ENCODE measurements around the gene GIPR.
"Not testable (repeated sequence)": the region's sequence is repeated elsewhere in the genome, so short reads cannot be mapped to it uniquely, and the experiment has no call there.

GIPR gene

GRCh38 chr19:45692187-45693105 lies 24.4 kb downstream of the GIPR start, which contains the start of gene QPCTL:
TSS of gene QPCTL (plus strand) at chr19:45692666. CDS start at chr19:45692704, 38 bp downstream.
- DNase-seq = peak; percentile 100

GRCh38 chr19:45693106-45693788 lies 25.2 kb downstream of the GIPR start:
- DNase-seq = peak; percentile 62

GRCh38 chr19:45701676-45702075 lies 33.7 kb downstream of the GIPR start:
- no peak for DNase-seq

- no peak for DNase-seq
Measured at GRCh38 chr19:45705115-45705514, 37.1 kb downstream of the GIPR start.

- DNase-seq = no peak
Measured at GRCh38 chr19:45705710-45706415, 37.8 kb downstream of the GIPR start.

GRCh38 chr19:45710356-45711130 lies 42.5 kb downstream of the GIPR start:
- DNase-seq = no peak

GRCh38 chr19:45711851-45712698 lies 44.1 kb downstream of the GIPR start:
- no peak for DNase-seq

GRCh38 chr19:45712699-45713067 lies 44.7 kb downstream of the GIPR start:
- no peak for DNase-seq

- DNase-seq = no peak
Measured at GRCh38 chr19:45713141-45713540, 45.1 kb downstream of the GIPR start.

- DNase-seq = no peak
Measured at GRCh38 chr19:45715139-45715538, 47.1 kb downstream of the GIPR start.

GRCh38 chr19:45716359-45717130 lies 48.5 kb downstream of the GIPR start:
- peak; percentile 13 for DNase-seq

- DNase-seq = peak; percentile 99
Measured at GRCh38 chr19:45717131-45717982, 49.3 kb downstream of the GIPR start.

GRCh38 chr19:45717983-45718650 lies 50.1 kb downstream of the GIPR start:
- no peak for DNase-seq

GRCh38 chr19:45720065-45720464 lies 52.0 kb downstream of the GIPR start:
- DNase-seq = not testable (repeated sequence)

GRCh38 chr19:45728683-45729082 lies 60.7 kb downstream of the GIPR start:
- DNase-seq = not testable (repeated sequence)

GRCh38 chr19:45729800-45730290 lies 61.8 kb downstream of the GIPR start:
- DNase-seq = no peak

GRCh38 chr19:45730368-45731288 lies 62.6 kb downstream of the GIPR start, which contains the start of gene FBXO46:
TSS of gene FBXO46 (minus strand) at chr19:45730896. CDS start at chr19:45713495, 17,401 bp downstream.
- DNase-seq = peak; percentile 99
